Umbilical cord (tissue), 2 donors: ENCODE data around the gene PLEKHA4. TPM values are rescaled to one million over a fixed set of nuclear protein-coding genes. Genes with fewer than 3 reads are reported as not detected.
A peak's percentile ranks its signal among the peaks of the same experiment; 100 is the strongest.
"Not testable (repeated sequence)": the region's sequence is repeated elsewhere in the genome, so short reads cannot be mapped to it uniquely, and the experiment has no call there.

Experiments used
- DNase-seq: peaks from one replicate; pipeline ENCODE4 v3.0.0-alpha.2; 2015; ENCODE audit warnings: low spot score
- total RNA-seq: library from RNA; depleted of rRNA; stranded (reverse); fragments of >200 nt; gene quantifications from one replicate; pipeline ENCODE4 v1.2.3, GENCODE V29; 2014; ENCODE audit warnings: low replicate concordance; ENCODE audit not compliant: insufficient read depth

PLEKHA4 gene
- total RNA-seq, 1 donor from 2014 or later = 2.6 TPM

- peak; percentile 82 for DNase-seq
These were observed 1.2 kb downstream of the PLEKHA4 start for GRCh38 chr19:48867123-48867745.

- DNase-seq = peak; percentile 45
These were observed 1.7 kb downstream of the PLEKHA4 start for GRCh38 chr19:48866692-48867091.

GRCh38 chr19:48862827-48863226, 5.6 kb downstream of the PLEKHA4 start:
- no peak for DNase-seq

GRCh38 chr19:48861313-48861712, 7.1 kb downstream of the PLEKHA4 start:
- DNase-seq = no peak

- DNase-seq = peak; percentile 28
These were observed 8.5 kb downstream of the PLEKHA4 start for GRCh38 chr19:48859711-48860572.

- DNase-seq = no peak
These were observed 9.3 kb downstream of the PLEKHA4 start for GRCh38 chr19:48858984-48859710.

- DNase-seq = no peak
These were observed 11.5 kb downstream of the PLEKHA4 start for GRCh38 chr19:48856921-48857320.

- no peak for DNase-seq
These were observed 14.3 kb downstream of the PLEKHA4 start for GRCh38 chr19:48854103-48854502.

- DNase-seq = no peak
These were observed 14.9 kb downstream of the PLEKHA4 start for GRCh38 chr19:48853483-48853882.

- no peak for DNase-seq
These were observed 16.1 kb downstream of the PLEKHA4 start for GRCh38 chr19:48852292-48852691.

- DNase-seq = not testable (repeated sequence)
These were observed 21.8 kb downstream of the PLEKHA4 start for GRCh38 chr19:48846659-48847058.

GRCh38 chr19:48845384-48845783, 23.0 kb downstream of the PLEKHA4 start:
- DNase-seq = no peak

- no peak for DNase-seq
These were observed 23.9 kb downstream of the PLEKHA4 start for GRCh38 chr19:48844472-48844871.

- DNase-seq = peak; percentile 71
These were observed 25.6 kb downstream of the PLEKHA4 start for GRCh38 chr19:48842789-48843162.

- DNase-seq = no peak
These were observed 26.8 kb downstream of the PLEKHA4 start for GRCh38 chr19:48841571-48841970.

GRCh38 chr19:48841047-48841446, 27.4 kb downstream of the PLEKHA4 start:
- DNase-seq = no peak

- no peak for DNase-seq
These were observed 30.7 kb downstream of the PLEKHA4 start for GRCh38 chr19:48837687-48838086.

GRCh38 chr19:48837051-48837524, 31.3 kb downstream of the PLEKHA4 start:
- peak; percentile 98 for DNase-seq

- peak; percentile 92 for DNase-seq
These were observed 32.1 kb downstream of the PLEKHA4 start, which contains the start of gene HSD17B14 for GRCh38 chr19:48836089-48837017. Gene HSD17B14 (minus strand): TSS chr19:48836491. CDS start chr19:48836411, 80 bp downstream.

GRCh38 chr19:48835734-48836088, 32.7 kb downstream of the PLEKHA4 start:
- peak; percentile 88 for DNase-seq

- DNase-seq = no peak
These were observed 34.4 kb downstream of the PLEKHA4 start for GRCh38 chr19:48833977-48834376.
